ENCODE measurements around the gene HTR4. TPM values are rescaled to one million over a fixed set of nuclear protein-coding genes. Genes with fewer than 3 reads are reported as not detected.

Gene HTR4
- total RNA-seq, 1 experiment from 2014 or later = not detected

GRCh38 chr5:148499452-148499851 is 154.9 kb downstream of the HTR4 start:
- no peak overlapping the region for H3K27ac Mint-ChIP-seq (ENCODE audit: unreplicated experiment)
- no peaks in the 10 kb centered on the region for H3K4me1 Mint-ChIP-seq (ENCODE audit: low read depth, unreplicated experiment)
- DNase-seq = no peak
- H3K27me3 Mint-ChIP-seq (ENCODE audit: unreplicated experiment) = peaks cover 76% of the 10 kb centered on the region
- TF ChIP-seq, protein P1, sequence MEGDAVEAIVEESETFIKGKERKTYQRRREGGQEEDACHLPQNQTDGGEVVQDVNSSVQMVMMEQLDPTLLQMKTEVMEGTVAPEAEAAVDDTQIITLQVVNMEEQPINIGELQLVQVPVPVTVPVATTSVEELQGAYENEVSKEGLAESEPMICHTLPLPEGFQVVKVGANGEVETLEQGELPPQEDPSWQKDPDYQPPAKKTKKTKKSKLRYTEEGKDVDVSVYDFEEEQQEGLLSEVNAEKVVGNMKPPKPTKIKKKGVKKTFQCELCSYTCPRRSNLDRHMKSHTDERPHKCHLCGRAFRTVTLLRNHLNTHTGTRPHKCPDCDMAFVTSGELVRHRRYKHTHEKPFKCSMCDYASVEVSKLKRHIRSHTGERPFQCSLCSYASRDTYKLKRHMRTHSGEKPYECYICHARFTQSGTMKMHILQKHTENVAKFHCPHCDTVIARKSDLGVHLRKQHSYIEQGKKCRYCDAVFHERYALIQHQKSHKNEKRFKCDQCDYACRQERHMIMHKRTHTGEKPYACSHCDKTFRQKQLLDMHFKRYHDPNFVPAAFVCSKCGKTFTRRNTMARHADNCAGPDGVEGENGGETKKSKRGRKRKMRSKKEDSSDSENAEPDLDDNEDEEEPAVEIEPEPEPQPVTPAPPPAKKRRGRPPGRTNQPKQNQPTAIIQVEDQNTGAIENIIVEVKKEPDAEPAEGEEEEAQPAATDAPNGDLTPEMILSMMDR (IDR thresholded peaks at IDR 0.05; ENCODE audit: unreplicated experiment) = no peak
- no TSS peak for BruUV-seq (replicated peaks)
- H3K36me3 Mint-ChIP-seq (ENCODE audit: insufficient read depth, unreplicated experiment) = no peaks in the 10 kb centered on the region
- no peaks in the 10 kb centered on the region for H3K9me3 Mint-ChIP-seq (ENCODE audit: low read depth, unreplicated experiment)
- no peak overlapping the region for H3K4me3 Mint-ChIP-seq (ENCODE audit: low read depth, unreplicated experiment)
- CTCF ChIA-PET = no interaction called here
- intact Hi-C loops (cut with micrococcal nuclease; ENCODE audit: unreplicated experiment) = no loop called here

GRCh38 chr5:148497757-148498156 is 156.6 kb downstream of the HTR4 start:
- intact Hi-C loops (cut with micrococcal nuclease; ENCODE audit: unreplicated experiment) = no loop called here
- BruUV-seq (replicated peaks) = no TSS peak
- H3K27me3 Mint-ChIP-seq (ENCODE audit: unreplicated experiment) = peaks cover 67% of the 10 kb centered on the region
- no peak overlapping the region for H3K4me3 Mint-ChIP-seq (ENCODE audit: low read depth, unreplicated experiment)
- CTCF ChIA-PET = no interaction called here
- no peaks in the 10 kb centered on the region for H3K9me3 Mint-ChIP-seq (ENCODE audit: low read depth, unreplicated experiment)
- TF ChIP-seq, protein P1 (IDR thresholded peaks at IDR 0.05; ENCODE audit: unreplicated experiment) = no peak
- no peaks in the 10 kb centered on the region for H3K4me1 Mint-ChIP-seq (ENCODE audit: low read depth, unreplicated experiment)
- no peak for DNase-seq
- H3K36me3 Mint-ChIP-seq (ENCODE audit: insufficient read depth, unreplicated experiment) = no peaks in the 10 kb centered on the region
- H3K27ac Mint-ChIP-seq (ENCODE audit: unreplicated experiment) = no peak overlapping the region

- no peak for DNase-seq
- Mint-ChIP-seq H3K4me1 (ENCODE audit: low read depth, unreplicated experiment) (no peaks in the 10 kb centered on the region), H3K9me3 (ENCODE audit: low read depth, unreplicated experiment) (no peaks in the 10 kb centered on the region)
Observed at GRCh38 chr5:148492351-148492750, 162.0 kb downstream of the HTR4 start.

GRCh38 chr5:148491793-148492184 is 162.5 kb downstream of the HTR4 start:
- no peak for DNase-seq
- CTCF ChIA-PET = interaction anchor here (1.5 kb wide), 1 partner anchor 39 kb away, joined by 4 read pairs; no protein-coding TSS in a partner anchor
- H3K4me1 Mint-ChIP-seq (ENCODE audit: low read depth, unreplicated experiment) = no peaks in the 10 kb centered on the region
- intact Hi-C loops (cut with micrococcal nuclease; ENCODE audit: unreplicated experiment) = no loop called here
- H3K4me3 Mint-ChIP-seq (ENCODE audit: low read depth, unreplicated experiment) = no peak overlapping the region
- no peaks in the 10 kb centered on the region for H3K36me3 Mint-ChIP-seq (ENCODE audit: insufficient read depth, unreplicated experiment)
- BruUV-seq (replicated peaks) = no TSS peak
- H3K27ac Mint-ChIP-seq (ENCODE audit: unreplicated experiment) = no peak overlapping the region
- no peaks in the 10 kb centered on the region for H3K9me3 Mint-ChIP-seq (ENCODE audit: low read depth, unreplicated experiment)
- H3K27me3 Mint-ChIP-seq (ENCODE audit: unreplicated experiment) = peaks cover 85% of the 10 kb centered on the region
- TF ChIP-seq, protein P1 (IDR thresholded peaks at IDR 0.05; ENCODE audit: unreplicated experiment) = no peak

More at GRCh38 chr5:148492351-148492750, 162.0 kb downstream of the HTR4 start:
- intact Hi-C loops (cut with micrococcal nuclease; ENCODE audit: unreplicated experiment) = no loop called here
- no TSS peak for BruUV-seq (replicated peaks)
- H3K27me3 Mint-ChIP-seq (ENCODE audit: unreplicated experiment) = peaks cover 85% of the 10 kb centered on the region
- no peak overlapping the region for H3K27ac Mint-ChIP-seq (ENCODE audit: unreplicated experiment)
- CTCF ChIA-PET = interaction anchor here (1.5 kb wide), 1 partner anchor 39 kb away, joined by 4 read pairs; no protein-coding TSS in a partner anchor
- TF ChIP-seq, protein P1 (IDR thresholded peaks at IDR 0.05; ENCODE audit: unreplicated experiment) = no peak
- H3K36me3 Mint-ChIP-seq (ENCODE audit: insufficient read depth, unreplicated experiment) = no peaks in the 10 kb centered on the region
- H3K4me3 Mint-ChIP-seq (ENCODE audit: low read depth, unreplicated experiment) = no peak overlapping the region

All from Calu3 (cell line).